Caco-2 (cell line): ENCODE measurements around the gene PPP1R7. TPM values are rescaled to one million over a fixed set of nuclear protein-coding genes. Genes with fewer than 3 reads are reported as not detected.

Source experiments
- BruUV-seq: library from RNA; stranded (reverse); fragments of 400-500 nt; replicated peaks from 2 replicates; lab custom pipeline; 2021; lab: Mats Ljungman, UMichigan
- CTCF ChIA-PET: fragments of 300-600 bp; sonication (Branson Sonifier 250); formaldehyde crosslinking; loops from one replicate; lab custom pipeline; 2022; ENCODE audit warnings: antibody characterized with exemption; lab: Charles Lee
- POLR2A ChIA-PET: fragments of 300-600 bp; sonication (Branson Sonifier 250); formaldehyde crosslinking; loops from one replicate; lab custom pipeline; 2022; ENCODE audit warnings: antibody characterized with exemption; lab: Charles Lee
- DNase-seq, 2 experiments: peaks; one replicate each; pipeline versions ENCODE4 v3.0.0 to v3.0.0-alpha.2; 2020 to 2022
- H3K27me3 ChIP-seq: replicated peaks from 2 replicates; pipeline ENCODE4 v1.6.0; 2011; ENCODE audit warnings: low read length; ENCODE audit not compliant: control insufficient read depth, insufficient read depth
- H3K36me3 ChIP-seq: 2 replicates; pipeline ENCODE4 v1.5.1; 2011; ENCODE audit warnings: low read length; ENCODE audit not compliant: control insufficient read depth, insufficient read depth
- H3K4me1 ChIP-seq: fragments of 250-450 bp; sonication (Bioruptor Pico); 2 replicates; pipeline ENCODE4 v1.5.1; 2020; ENCODE audit warnings: mild to moderate bottlenecking
- H3K4me3 ChIP-seq: 2 replicates; pipeline ENCODE4 v1.5.1; 2011; ENCODE audit warnings: low read depth, mild to moderate bottlenecking, control low read depth, low read length
- H3K9me3 ChIP-seq: fragments of 250-450 bp; sonication (Bioruptor Pico); 2 replicates; pipeline ENCODE4 v1.5.1; 2020; ENCODE audit warnings: mild to moderate bottlenecking, moderate library complexity
- H3K27ac Mint-ChIP-seq: one replicate; pipeline ENCODE4 v1.8.0; 2022; ENCODE audit warnings: mixed read lengths; ENCODE audit not compliant: unreplicated experiment
- H3K27me3 Mint-ChIP-seq: one replicate; pipeline ENCODE4 v1.8.0; 2022; ENCODE audit warnings: mixed read lengths; ENCODE audit not compliant: insufficient read depth, unreplicated experiment
- H3K36me3 Mint-ChIP-seq: one replicate; pipeline ENCODE4 v1.8.0; 2022; ENCODE audit warnings: mild to moderate bottlenecking, mixed read lengths; ENCODE audit not compliant: insufficient read depth, unreplicated experiment
- H3K4me1 Mint-ChIP-seq: one replicate; pipeline ENCODE4 v1.8.0; 2022; ENCODE audit warnings: low read depth, mixed read lengths; ENCODE audit not compliant: unreplicated experiment
- H3K4me3 Mint-ChIP-seq: one replicate; pipeline ENCODE4 v1.8.0; 2022; ENCODE audit warnings: mild to moderate bottlenecking, moderate library complexity, mixed read lengths; ENCODE audit not compliant: unreplicated experiment
- H3K9me3 Mint-ChIP-seq: one replicate; pipeline ENCODE4 v1.8.0; 2022; ENCODE audit warnings: mixed read lengths; ENCODE audit not compliant: unreplicated experiment
- CTCF ChIP-seq, 2 experiments: fragments of 200-600 bp in 1 of 2; IDR thresholded peaks; 1 replicate in 1 of 2; 2 replicates in 1 of 2; pipeline versions ENCODE4 v1.5.1 to v1.8.0; 2011 to 2022; ENCODE audit warnings: antibody characterized with exemption in 1 of 2, control low read depth in 1 of 2, inconsistent platforms in 1 of 2, low read depth in 1 of 2, low read length in 1 of 2, mild to moderate bottlenecking in 1 of 2, moderate library complexity in 1 of 2; ENCODE audit not compliant: insufficient read depth in 1 of 2, severe bottlenecking in 1 of 2, unreplicated experiment in 1 of 2
- intact Hi-C: fragments of 100-400 bp; cut with micrococcal nuclease; formaldehyde crosslinking; loops from one replicate; pipeline ENCODE4 v1.10.0; 2022; ENCODE audit not compliant: unreplicated experiment
- total RNA-seq: library from RNA; stranded (reverse); gene quantifications from 2 replicates; pipeline ENCODE4 v1.2.3, GENCODE V29; 2022

The PPP1R7 gene
- total RNA-seq, 1 experiment from 2014 or later = 32.5 TPM

- POLR2A ChIA-PET = no interaction called here
- no peaks in the 10 kb centered on the region for H3K36me3 ChIP-seq
- no peak for DNase-seq
- H3K4me1 ChIP-seq = no peaks in the 10 kb centered on the region
- H3K4me3 Mint-ChIP-seq = no peak overlapping the region
- no TSS peak for BruUV-seq
- H3K9me3 Mint-ChIP-seq = no peaks in the 10 kb centered on the region
- H3K9me3 ChIP-seq = no peaks in the 10 kb centered on the region
- no peak overlapping the region for H3K4me3 ChIP-seq
- H3K27me3 Mint-ChIP-seq = no peaks in the 10 kb centered on the region
- TF ChIP-seq CTCF (IDR thresholded peaks at IDR 0.05; ENCODE audit: insufficient read depth in 1 of 2, low read depth in 1 of 2, low read length in 1 of 2, severe bottlenecking in 1 of 2, unreplicated experiment in 1 of 2) = no peak
- H3K36me3 Mint-ChIP-seq = no peaks in the 10 kb centered on the region
- no peaks in the 10 kb centered on the region for H3K27me3 ChIP-seq
- CTCF ChIA-PET = no interaction called here
- no peak overlapping the region for H3K27ac Mint-ChIP-seq
- intact Hi-C loops = no loop called here
- no peaks in the 10 kb centered on the region for H3K4me1 Mint-ChIP-seq
Observed at GRCh38 chr2:241135737-241136136, 14.5 kb upstream of the PPP1R7 start.

GRCh38 chr2:241136191-241136590 lies 14.1 kb upstream of the PPP1R7 start:
- Histone ChIP-seq H3K36me3 (no peaks in the 10 kb centered on the region), H3K27me3 (no peaks in the 10 kb centered on the region), H3K4me3 (no peak overlapping the region), H3K9me3 (no peaks in the 10 kb centered on the region), H3K4me1 (no peaks in the 10 kb centered on the region)
- BruUV-seq = no TSS peak
- DNase-seq = no peak
- Mint-ChIP-seq H3K27ac (no peak overlapping the region), H3K36me3 (no peaks in the 10 kb centered on the region), H3K4me1 (no peaks in the 10 kb centered on the region), H3K9me3 (no peaks in the 10 kb centered on the region), H3K4me3 (no peak overlapping the region), H3K27me3 (no peaks in the 10 kb centered on the region)
- intact Hi-C loops = no loop called here
- CTCF ChIA-PET = interaction anchor here (0.7 kb wide), 1 partner anchor 75 kb away, joined by 3 read pairs; no protein-coding TSS in a partner anchor
- POLR2A ChIA-PET = no interaction called here
- no peak for TF ChIP-seq CTCF (IDR thresholded peaks at IDR 0.05; ENCODE audit: insufficient read depth in 1 of 2, low read depth in 1 of 2, low read length in 1 of 2, severe bottlenecking in 1 of 2, unreplicated experiment in 1 of 2)

GRCh38 chr2:241136661-241137260 lies 13.5 kb upstream of the PPP1R7 start:
- CTCF ChIA-PET = interaction anchor here (0.7 kb wide), 1 partner anchor 76 kb away, joined by 3 read pairs; no protein-coding TSS in a partner anchor
- BruUV-seq = no TSS peak
- intact Hi-C loops = no loop called here

More at GRCh38 chr2:241136661-241137260, 13.5 kb upstream of the PPP1R7 start:
- no peaks in the 10 kb centered on the region for H3K36me3 ChIP-seq
- H3K36me3 Mint-ChIP-seq = no peaks in the 10 kb centered on the region
- no peaks in the 10 kb centered on the region for H3K9me3 ChIP-seq
- no peak overlapping the region for H3K4me3 ChIP-seq
- POLR2A ChIA-PET = no interaction called here
- TF ChIP-seq CTCF (IDR thresholded peaks at IDR 0.05; ENCODE audit: insufficient read depth in 1 of 2, low read depth in 1 of 2, low read length in 1 of 2, severe bottlenecking in 1 of 2, unreplicated experiment in 1 of 2) = no peak
- H3K4me1 Mint-ChIP-seq = no peaks in the 10 kb centered on the region
- H3K4me1 ChIP-seq = no peaks in the 10 kb centered on the region
- no peaks in the 10 kb centered on the region for H3K27me3 ChIP-seq
- H3K27me3 Mint-ChIP-seq = no peaks in the 10 kb centered on the region
- no peak overlapping the region for H3K27ac Mint-ChIP-seq
- H3K4me3 Mint-ChIP-seq = no peak overlapping the region
- DNase-seq = no peak
- no peaks in the 10 kb centered on the region for H3K9me3 Mint-ChIP-seq
